ENCODE data around the gene CHST12. TPM values are rescaled to one million over a fixed set of nuclear protein-coding genes. Genes with fewer than 3 reads are reported as not detected.

CHST12 gene
- total RNA-seq, 4 donors from 2014 or later, result 7.6 to 136 (median 13.6) TPM

- 0% methylated on average over 24 of the region's 92 CpGs; no CpG with 5 or more reads in 1 of the 2 donors for WGBS, 2 donors (ENCODE audit: low coverage in 1 of 2)
- intact Hi-C loops (cut with DNase I; ENCODE audit: low total_unique reads) (loop anchor here (10.0 kb wide), 1 partner anchor 110 kb away; the partner anchor contains the start of genes MRM2 and NUDT1), in situ Hi-C loops (cut with MboI; ENCODE audit: low pct_ligation_motif_present in 1 of 4, low pct_unique_long_range_greater_than_20kb in 1 of 4, low sequenced_read_pairs in 3 of 4) (loop anchor here in 2 of 4 donors (25.0 kb wide), 1 partner anchor 118 kb away; the partner anchor contains the start of genes MAD1L1 (in 2 of the 2), MRM2 (in 2 of the 2) and NUDT1 (in 2 of the 2))
- Histone ChIP-seq H3K27ac (peak overlapping the region; percentile 96 to 98 (median 96)), H3K27me3 (no peaks in the 10 kb centered on the region), H3K4me3 (peak overlapping the region; percentile 87 to 100 (median 98)), H3K36me3 (no peaks in the 10 kb centered on the region), H3K4me1 (peaks cover 19 to 49% (median 32%) of the 10 kb centered on the region in 4 donors), H3K9me3 (no peaks in the 10 kb centered on the region)
- TF ChIP-seq EP300 (IDR thresholded peaks at IDR 0.05; ENCODE audit: low read depth) (no peak), CTCF (IDR thresholded peaks at IDR 0.05) (no peak)
- DNase-seq, result peak; percentile 19
Measured at GRCh38 chr7:2354939-2355704, 48.3 kb upstream of the CHST12 start.

DNA sequence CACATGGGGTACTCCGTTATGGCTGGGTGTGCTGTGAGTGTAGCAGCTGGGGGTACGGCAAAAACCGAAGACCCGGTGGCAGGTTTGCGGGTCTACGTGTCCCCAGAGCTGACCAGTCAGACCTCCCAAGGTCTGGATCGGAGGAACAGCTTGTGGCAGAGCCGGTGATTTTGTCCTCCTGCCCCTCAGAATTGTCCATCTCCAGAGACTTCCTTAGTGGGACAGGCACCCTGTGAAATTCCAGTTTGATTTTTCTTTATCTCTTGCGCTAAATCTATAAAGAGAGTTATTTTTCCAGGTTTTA is 47.8 kb upstream of the CHST12 start:
- 3 to 5% methylated on average over 5 to 9 of the region's 9 CpGs for WGBS, 2 donors (ENCODE audit: low coverage in 1 of 2)
- no peak for DNase-seq
- TF ChIP-seq EP300 (IDR thresholded peaks at IDR 0.05; ENCODE audit: low read depth) (no peak), POLR2AphosphoS5 (IDR thresholded peaks at IDR 0.05) (no peak), POLR2A (IDR thresholded peaks at IDR 0.05) (no peak), CTCF (IDR thresholded peaks at IDR 0.05) (no peak)
- intact Hi-C loops (cut with DNase I; ENCODE audit: low total_unique reads) (loop anchor here (10.0 kb wide), 1 partner anchor 111 kb away; the partner anchor contains the start of genes MRM2 and NUDT1), in situ Hi-C loops (cut with MboI; ENCODE audit: low pct_ligation_motif_present in 1 of 4, low pct_unique_long_range_greater_than_20kb in 1 of 4, low sequenced_read_pairs in 3 of 4) (loop anchor here in 2 of 4 donors (25.0 kb wide), 1 partner anchor 118 kb away; the partner anchor contains the start of genes MAD1L1 (in 2 of the 2), MRM2 (in 2 of the 2) and NUDT1 (in 2 of the 2))
- Histone ChIP-seq H3K27me3 (no peaks in the 10 kb centered on the region), H3K9me3 (no peaks in the 10 kb centered on the region), H3K27ac (peak overlapping the region in 3 of 4 donors; percentile 96), H3K4me3 (peak overlapping the region; percentile 87 to 100 (median 98)), H3K4me1 (peaks cover 19 to 49% (median 32%) of the 10 kb centered on the region in 4 donors), H3K36me3 (peaks cover 0 to 2% (median under 1%) of the 10 kb centered on the region in 4 donors)

- WGBS, 2 donors (ENCODE audit: low coverage in 1 of 2), result 71 to 100% methylated on average over 1 to 8 of the region's 8 CpGs
- no peak for DNase-seq
- no peak overlapping the region for H3K4me3 ChIP-seq
Measured at GRCh38 chr7:2357165-2357564, 46.2 kb upstream of the CHST12 start.

More at GRCh38 chr7:2357165-2357564, 46.2 kb upstream of the CHST12 start:
- Histone ChIP-seq H3K27me3 (no peaks in the 10 kb centered on the region), H3K4me1 (peaks cover 19 to 49% (median 32%) of the 10 kb centered on the region in 4 donors), H3K27ac (no peak overlapping the region), H3K36me3 (peaks cover 0 to 15% (median 7%) of the 10 kb centered on the region in 4 donors), H3K9me3 (no peaks in the 10 kb centered on the region)
- in situ Hi-C loops (cut with MboI; ENCODE audit: low pct_ligation_motif_present in 1 of 4, low pct_unique_long_range_greater_than_20kb in 1 of 4, low sequenced_read_pairs in 3 of 4) (loop anchor here in 2 of 4 donors (25.0 kb wide), 1 partner anchor 120 kb away; the partner anchor contains the start of genes MAD1L1 (in 2 of the 2), MRM2 (in 2 of the 2) and NUDT1 (in 2 of the 2)), intact Hi-C loops (cut with DNase I; ENCODE audit: low total_unique reads) (loop anchor here (10.0 kb wide), 1 partner anchor 112 kb away; the partner anchor contains the start of genes MRM2 and NUDT1)
- TF ChIP-seq POLR2A (IDR thresholded peaks at IDR 0.05) (no peak), EP300 (IDR thresholded peaks at IDR 0.05; ENCODE audit: low read depth) (no peak), CTCF (IDR thresholded peaks at IDR 0.05) (no peak), POLR2AphosphoS5 (IDR thresholded peaks at IDR 0.05) (no peak)

All from transverse colon (tissue), 4 donors.